K562 (cell line): ENCODE measurements around the gene HOXC12. TPM values are rescaled to one million over a fixed set of nuclear protein-coding genes. Genes with fewer than 3 reads are reported as not detected.

Experiments used
- ATAC-seq: fragments of 200-7000 bp; cut with Tn5 transposase; 3 replicates; pipeline ENCODE4 v1.9.1; 2020; ENCODE audit warnings: moderate library complexity
- BruUV-seq: library from RNA; stranded (reverse); fragments of 400-500 nt; replicated peaks from 2 replicates; lab custom pipeline; 2021; lab: Mats Ljungman, UMichigan
- CTCF ChIA-PET: fragments of 300-600 bp; formaldehyde crosslinking; extraction: SDS; loops from one replicate; lab custom pipeline; 2021; ENCODE audit warnings: low intra/inter-chr PET ratio; lab: Yijun Ruan, JAX
- POLR2A ChIA-PET: fragments of 300-600, 350-650 bp; sonication (Branson Sonifier 250); formaldehyde crosslinking; extraction: SDS; loops from one replicate; lab custom pipeline; 2021; ENCODE audit warnings: antibody characterized with exemption, inconsistent platforms; lab: Yijun Ruan, JAX
- DNase-seq, 4 experiments: peaks; one replicate each; pipeline versions ENCODE4 v3.0.0 to v3.0.0-alpha.2; 2011 to 2018; ENCODE audit warnings: low spot score in 3 of 4, mixed read lengths in 3 of 4; ENCODE audit errors: extremely low read depth in 1 of 4
- FAIRE-seq: peaks from 2 replicates; lab custom pipeline; 2011; peaks lifted over from hg19 to GRCh38; lab: Jason Lieb, UNC
- H2AFZ ChIP-seq: 2 replicates; pipeline ENCODE4 v1.6.0; 2011; ENCODE audit warnings: low read depth, low read length, control low read depth, inconsistent platforms
- H3K27ac ChIP-seq: fragments of 200-600 bp; 3 replicates; pipeline ENCODE4 v1.8.0; 2011; ENCODE audit warnings: low read depth, mild to moderate bottlenecking, control low read depth, inconsistent platforms, low read length, moderate library complexity, mixed read lengths; ENCODE audit errors: extremely low read depth
- H3K27me3 ChIP-seq, 2 experiments: fragments of 300-600 bp in 1 of 2; 2 replicates in 1 of 2; 3 replicates in 1 of 2; pipeline versions ENCODE4 v1.6.0 to v1.8.0; 2011; ENCODE audit warnings: inconsistent platforms in 2 of 2, low read length in 2 of 2, mild to moderate bottlenecking in 1 of 2, mixed read lengths in 1 of 2, moderate library complexity in 1 of 2; ENCODE audit not compliant: control insufficient read depth in 2 of 2, insufficient read depth in 2 of 2
- H3K36me3 ChIP-seq: fragments of 300-600 bp; 3 replicates; pipeline ENCODE4 v1.8.0; 2011; ENCODE audit warnings: mild to moderate bottlenecking, low read length, inconsistent platforms; ENCODE audit not compliant: control insufficient read depth, insufficient read depth
- H3K4me1 ChIP-seq, 2 experiments: fragments of 200-600 bp in 1 of 2; replicated peaks in 1 of 2; 2 replicates in 1 of 2; 3 replicates in 1 of 2; pipeline versions ENCODE4 v1.5.1 to v1.8.0; 2011; ENCODE audit warnings: inconsistent platforms in 2 of 2, low read length in 2 of 2, mild to moderate bottlenecking in 1 of 2, mixed read lengths in 1 of 2, moderate library complexity in 1 of 2; ENCODE audit not compliant: control insufficient read depth in 2 of 2, insufficient read depth in 2 of 2
- H3K4me2 ChIP-seq: 2 replicates; pipeline ENCODE4 v1.6.1; 2011; ENCODE audit warnings: low read length, control low read depth, inconsistent platforms, mixed read lengths; ENCODE audit not compliant: insufficient read depth
- H3K4me3 ChIP-seq: fragments of 200-600 bp; sonication (generic), shearing (Covaris generic); 2 replicates; pipeline ENCODE4 v1.5.1; 2016; ENCODE audit warnings: control low read depth, inconsistent platforms
- H3K79me2 ChIP-seq: fragments of 200-600 bp; 3 replicates; pipeline ENCODE4 v1.8.0; 2011; ENCODE audit warnings: low read length, inconsistent platforms; ENCODE audit not compliant: control insufficient read depth, insufficient read depth
- H3K9ac ChIP-seq, 2 experiments: 2 replicates each; pipeline versions ENCODE4 v1.6.0 to v1.6.1; 2011; ENCODE audit warnings: low read depth in 2 of 2, low read length in 2 of 2, control low read depth in 1 of 2, inconsistent platforms in 1 of 2, mild to moderate bottlenecking in 1 of 2, mixed read lengths in 1 of 2; ENCODE audit not compliant: insufficient read depth in 1 of 2
- H3K9me1 ChIP-seq: one replicate; pipeline ENCODE4 v1.6.0; 2011; ENCODE audit warnings: inconsistent platforms, mild to moderate bottlenecking, low read length, moderate library complexity; ENCODE audit not compliant: control insufficient read depth, insufficient read depth
- H3K9me3 ChIP-seq: replicated peaks from 2 replicates; pipeline ENCODE4 v1.5.1; 2011; ENCODE audit warnings: low read depth, low read length, inconsistent platforms; ENCODE audit not compliant: control insufficient read depth, insufficient read depth
- H4K20me1 ChIP-seq: replicated peaks from 2 replicates; pipeline ENCODE4 v1.6.1; 2011; ENCODE audit warnings: low read length, inconsistent platforms, mixed read lengths; ENCODE audit not compliant: control insufficient read depth, insufficient read depth
- HDAC8 ChIP-seq: fragments of 450-650 bp; IDR thresholded peaks from 2 replicates; pipeline ENCODE4 v1.6.1; 2016; ENCODE audit warnings: mild to moderate bottlenecking, missing genetic modification characterization, moderate library complexity, missing compliant biosample characterization
- MECOM ChIP-seq: fragments of 250-450 bp; sonication (Bioruptor Pico); IDR thresholded peaks from 2 replicates; pipeline ENCODE4 v1.8.0; 2022; ENCODE audit warnings: inconsistent platforms
- MTA1 ChIP-seq: fragments of 450-650 bp; IDR thresholded peaks from 2 replicates; pipeline ENCODE4 v1.6.1; 2017; ENCODE audit warnings: borderline replicate concordance
- MYC ChIP-seq, 2 experiments: fragments of 250-450 bp in 1 of 2; sonication (Bioruptor Pico) in 1 of 2; IDR thresholded peaks; 2 replicates each; pipeline versions ENCODE4 v1.5.1 to v1.6.1; 2012 to 2021; ENCODE audit warnings: low read depth in 2 of 2, borderline replicate concordance in 1 of 2, improper control_type of control experiment in 1 of 2, low read length in 1 of 2, mild to moderate bottlenecking in 1 of 2, moderate library complexity in 1 of 2
- NFATC3 ChIP-seq: fragments of 450-650 bp; IDR thresholded peaks from 2 replicates; pipeline ENCODE4 v1.6.1; 2017; ENCODE audit warnings: mild to moderate bottlenecking
- POLR2B ChIP-seq: fragments of 450-650 bp; IDR thresholded peaks from 2 replicates; pipeline ENCODE4 v1.6.1; 2018; ENCODE audit warnings: low read depth; ENCODE audit not compliant: partially characterized antibody
- POLR3A ChIP-seq: IDR thresholded peaks from 2 replicates; pipeline ENCODE4 v1.6.1; 2011; ENCODE audit warnings: borderline replicate concordance, mild to moderate bottlenecking, moderate library complexity; ENCODE audit not compliant: insufficient read length, insufficient read depth; ENCODE audit errors: extremely low read depth
- SREBF1 ChIP-seq: fragments of 150-350 bp; IDR thresholded peaks from 2 replicates; pipeline ENCODE4 v1.6.1; 2014; ENCODE audit warnings: antibody characterized with exemption, low read depth, low read length, borderline replicate concordance
- ZC3H11A ChIP-seq: IDR thresholded peaks from 2 replicates; pipeline ENCODE4 v1.6.1; 2012; ENCODE audit warnings: low read depth, low read length, improper control_type of control experiment
- WGBS: fragments of 100-300 bp; shearing (Covaris generic); methylation state at CpG from one replicate; pipeline ENCODE4 v1.1.6; 2016; ENCODE audit warnings: low coverage, mixed read lengths; ENCODE audit not compliant: insufficient coverage; ENCODE audit errors: missing lambda C conversion rate; 5-methylcytosine and 5-hydroxymethylcytosine counted together
- in situ Hi-C: fragments of 300-500 bp; cut with MboI; formaldehyde crosslinking; loops from 4 replicates; pipeline ENCODE4 v1.15.0; 2018; ENCODE audit warnings: inconsistent platforms, mixed read lengths
- intact Hi-C: fragments of 100-400 bp; cut with micrococcal nuclease; formaldehyde crosslinking; loops from 2 replicates; pipeline ENCODE4 v1.14.2; 2022
- polyA plus RNA-seq, 8 experiments: library from polyadenylated mRNA; depleted of rRNA in 4 of 8; stranded (reverse) in 5 of 8; unstranded in 3 of 8; fragments of >200 nt; fragmentation: Nextera tagmentation in 2 of 8; fragmentation: Illumina TruSeq in 1 of 8; extraction: Ambion mirVana in 2 of 8; extraction: Trizol in 1 of 8; gene quantifications; 2 replicates each; pipeline versions ENCODE4 v1.2.1 to v1.2.3, GENCODE V29; 2011 to 2014; ENCODE audit warnings: inconsistent platforms in 1 of 8, missing spikeins in 1 of 8
- total RNA-seq, 7 experiments: library from RNA; depleted of rRNA in 6 of 7; stranded (reverse); fragments of >200 nt in 6 of 7; fragmentation: Illumina TruSeq in 2 of 7; extraction: Trizol in 2 of 7; gene quantifications; 2 replicates each; pipeline versions ENCODE4 v1.2.1 to v1.2.3, GENCODE V29; 2011 to 2021; ENCODE audit warnings: low replicate concordance in 1 of 7

The HOXC12 gene
- total and polyA plus RNA-seq, 9 of the 15 experiments (the other 6 are each of a cell fraction or from before 2014, with no cell fraction given) = 0.04 to 0.36 (median 0.11) TPM; not detected in 1

DNA sequence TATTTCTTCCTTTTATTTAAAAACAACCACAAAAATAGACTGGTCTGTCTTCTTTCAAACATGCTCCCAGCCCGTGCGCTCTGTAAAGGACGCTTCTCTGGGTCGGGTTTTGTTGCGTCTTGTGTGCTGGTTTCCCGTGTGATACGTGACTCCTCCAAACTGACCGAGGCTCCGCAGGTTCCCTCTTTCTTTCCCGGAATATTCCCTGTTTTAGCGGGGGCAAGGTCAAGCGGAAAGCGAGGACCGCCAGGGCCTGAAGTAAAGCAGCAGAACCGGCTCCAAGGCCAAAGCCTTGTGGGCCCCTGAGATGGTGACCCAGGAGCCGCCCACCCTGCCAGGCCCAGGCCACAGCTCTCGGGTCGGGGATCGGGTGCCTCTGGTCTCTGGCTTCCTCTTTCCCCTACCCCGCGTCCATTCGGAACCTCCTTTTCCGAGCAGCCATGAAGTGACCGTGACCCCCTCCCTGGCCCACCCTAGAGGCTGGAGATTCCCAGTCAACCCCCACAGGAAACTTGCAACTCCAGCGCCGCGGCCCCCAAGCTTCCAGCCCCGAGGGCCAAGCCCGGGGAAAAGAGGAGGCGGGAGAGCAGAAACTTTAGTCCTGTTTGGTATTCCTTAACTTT lies 29.4 kb downstream of the HOXC12 start:
- no peaks in the 10 kb centered on the region for H3K9me1 ChIP-seq
- in situ Hi-C loops (loop anchor here (10.0 kb wide), 1 partner anchor 381 kb away; the partner anchor contains the start of gene GPR84), intact Hi-C loops (loop anchor here (1.0 to 10.0 kb wide), 3 partner anchors 21 to 381 kb away; partner anchors contain the start of gene GPR84)
- TF ChIP-seq ZC3H11A (no peak), SREBF1 (no peak), POLR2B (no peak), HDAC8 (tag) (no peak), MYC (IDR thresholded peaks at IDR 0.05; ENCODE audit: low read depth, low read length) (no peak), MYC (CRISPR knock-in tag; IDR thresholded peaks at IDR 0.05; ENCODE audit: borderline replicate concordance, low read depth) (no peak), MTA1 (no peak), NFATC3 (no peak), POLR3A (no peak), MECOM (CRISPR knock-in tag) (no peak)
- no peak overlapping the region; a peak in 1 of 4 replicates for H3K9ac ChIP-seq
- ChIA-PET CTCF (interaction anchor here (1.1 to 3.9 kb wide), 8 partner anchors 20 to 396 kb away, joined by 3 to 26 read pairs (median 8); no protein-coding TSS in a partner anchor), POLR2A (interaction anchor here (1.0 to 1.2 kb wide), 2 partner anchors 17 to 212 kb away, joined by 3 to 4 read pairs; no protein-coding TSS in a partner anchor)
- H3K4me2 ChIP-seq = no peak overlapping the region
- peaks cover 20 to 39% of the 10 kb centered on the region in 2 experiments for H3K4me1 ChIP-seq
- H3K27me3 ChIP-seq = peaks cover 22 to 27% of the 10 kb centered on the region in 2 experiments
- no peaks in the 10 kb centered on the region; the same call in 1 of the 2 replicates for H4K20me1 ChIP-seq
- FAIRE-seq (no peak), ATAC-seq (no peak), DNase-seq (no peak)
- no peak overlapping the region for H2AFZ ChIP-seq
- H3K79me2 ChIP-seq = no peaks in the 10 kb centered on the region
- no peak overlapping the region for H3K27ac ChIP-seq
- H3K36me3 ChIP-seq = no peaks in the 10 kb centered on the region
- no peaks in the 10 kb centered on the region for H3K9me3 ChIP-seq
- WGBS = 56% methylated on average over 20 of the region's 30 CpGs
- BruUV-seq = no TSS peak
- no peak overlapping the region for H3K4me3 ChIP-seq
